ENCODE measurements around the gene SNX22. TPM values are rescaled to one million over a fixed set of nuclear protein-coding genes. Genes with fewer than 3 reads are reported as not detected.

SNX22 gene
- total and polyA plus RNA-seq, 2 of the 8 experiments (the other 6 are each of a cell fraction or from before 2014, with no cell fraction given) = 4.9 TPM

DNA sequence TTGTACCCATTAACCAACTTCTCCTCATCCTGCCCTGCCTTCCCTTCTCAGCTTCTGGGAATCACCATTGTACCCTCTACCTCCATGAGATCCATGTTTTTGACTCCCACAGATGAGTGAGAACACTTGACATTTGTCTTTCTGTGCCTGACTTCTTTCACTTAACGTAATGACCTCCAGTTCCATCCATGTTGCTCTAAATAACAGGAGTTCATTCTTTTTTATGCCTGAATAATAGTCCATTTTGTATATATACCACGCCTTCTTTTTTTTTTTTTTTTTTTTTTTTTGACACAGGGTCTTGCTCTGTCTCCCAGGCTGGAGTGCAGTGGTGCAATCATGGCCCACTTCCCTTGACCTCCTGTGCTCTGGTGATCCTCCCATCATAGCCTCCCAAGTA, 49.0 kb upstream of the SNX22 start (continued):
- TF ChIP-seq, protein P1, sequence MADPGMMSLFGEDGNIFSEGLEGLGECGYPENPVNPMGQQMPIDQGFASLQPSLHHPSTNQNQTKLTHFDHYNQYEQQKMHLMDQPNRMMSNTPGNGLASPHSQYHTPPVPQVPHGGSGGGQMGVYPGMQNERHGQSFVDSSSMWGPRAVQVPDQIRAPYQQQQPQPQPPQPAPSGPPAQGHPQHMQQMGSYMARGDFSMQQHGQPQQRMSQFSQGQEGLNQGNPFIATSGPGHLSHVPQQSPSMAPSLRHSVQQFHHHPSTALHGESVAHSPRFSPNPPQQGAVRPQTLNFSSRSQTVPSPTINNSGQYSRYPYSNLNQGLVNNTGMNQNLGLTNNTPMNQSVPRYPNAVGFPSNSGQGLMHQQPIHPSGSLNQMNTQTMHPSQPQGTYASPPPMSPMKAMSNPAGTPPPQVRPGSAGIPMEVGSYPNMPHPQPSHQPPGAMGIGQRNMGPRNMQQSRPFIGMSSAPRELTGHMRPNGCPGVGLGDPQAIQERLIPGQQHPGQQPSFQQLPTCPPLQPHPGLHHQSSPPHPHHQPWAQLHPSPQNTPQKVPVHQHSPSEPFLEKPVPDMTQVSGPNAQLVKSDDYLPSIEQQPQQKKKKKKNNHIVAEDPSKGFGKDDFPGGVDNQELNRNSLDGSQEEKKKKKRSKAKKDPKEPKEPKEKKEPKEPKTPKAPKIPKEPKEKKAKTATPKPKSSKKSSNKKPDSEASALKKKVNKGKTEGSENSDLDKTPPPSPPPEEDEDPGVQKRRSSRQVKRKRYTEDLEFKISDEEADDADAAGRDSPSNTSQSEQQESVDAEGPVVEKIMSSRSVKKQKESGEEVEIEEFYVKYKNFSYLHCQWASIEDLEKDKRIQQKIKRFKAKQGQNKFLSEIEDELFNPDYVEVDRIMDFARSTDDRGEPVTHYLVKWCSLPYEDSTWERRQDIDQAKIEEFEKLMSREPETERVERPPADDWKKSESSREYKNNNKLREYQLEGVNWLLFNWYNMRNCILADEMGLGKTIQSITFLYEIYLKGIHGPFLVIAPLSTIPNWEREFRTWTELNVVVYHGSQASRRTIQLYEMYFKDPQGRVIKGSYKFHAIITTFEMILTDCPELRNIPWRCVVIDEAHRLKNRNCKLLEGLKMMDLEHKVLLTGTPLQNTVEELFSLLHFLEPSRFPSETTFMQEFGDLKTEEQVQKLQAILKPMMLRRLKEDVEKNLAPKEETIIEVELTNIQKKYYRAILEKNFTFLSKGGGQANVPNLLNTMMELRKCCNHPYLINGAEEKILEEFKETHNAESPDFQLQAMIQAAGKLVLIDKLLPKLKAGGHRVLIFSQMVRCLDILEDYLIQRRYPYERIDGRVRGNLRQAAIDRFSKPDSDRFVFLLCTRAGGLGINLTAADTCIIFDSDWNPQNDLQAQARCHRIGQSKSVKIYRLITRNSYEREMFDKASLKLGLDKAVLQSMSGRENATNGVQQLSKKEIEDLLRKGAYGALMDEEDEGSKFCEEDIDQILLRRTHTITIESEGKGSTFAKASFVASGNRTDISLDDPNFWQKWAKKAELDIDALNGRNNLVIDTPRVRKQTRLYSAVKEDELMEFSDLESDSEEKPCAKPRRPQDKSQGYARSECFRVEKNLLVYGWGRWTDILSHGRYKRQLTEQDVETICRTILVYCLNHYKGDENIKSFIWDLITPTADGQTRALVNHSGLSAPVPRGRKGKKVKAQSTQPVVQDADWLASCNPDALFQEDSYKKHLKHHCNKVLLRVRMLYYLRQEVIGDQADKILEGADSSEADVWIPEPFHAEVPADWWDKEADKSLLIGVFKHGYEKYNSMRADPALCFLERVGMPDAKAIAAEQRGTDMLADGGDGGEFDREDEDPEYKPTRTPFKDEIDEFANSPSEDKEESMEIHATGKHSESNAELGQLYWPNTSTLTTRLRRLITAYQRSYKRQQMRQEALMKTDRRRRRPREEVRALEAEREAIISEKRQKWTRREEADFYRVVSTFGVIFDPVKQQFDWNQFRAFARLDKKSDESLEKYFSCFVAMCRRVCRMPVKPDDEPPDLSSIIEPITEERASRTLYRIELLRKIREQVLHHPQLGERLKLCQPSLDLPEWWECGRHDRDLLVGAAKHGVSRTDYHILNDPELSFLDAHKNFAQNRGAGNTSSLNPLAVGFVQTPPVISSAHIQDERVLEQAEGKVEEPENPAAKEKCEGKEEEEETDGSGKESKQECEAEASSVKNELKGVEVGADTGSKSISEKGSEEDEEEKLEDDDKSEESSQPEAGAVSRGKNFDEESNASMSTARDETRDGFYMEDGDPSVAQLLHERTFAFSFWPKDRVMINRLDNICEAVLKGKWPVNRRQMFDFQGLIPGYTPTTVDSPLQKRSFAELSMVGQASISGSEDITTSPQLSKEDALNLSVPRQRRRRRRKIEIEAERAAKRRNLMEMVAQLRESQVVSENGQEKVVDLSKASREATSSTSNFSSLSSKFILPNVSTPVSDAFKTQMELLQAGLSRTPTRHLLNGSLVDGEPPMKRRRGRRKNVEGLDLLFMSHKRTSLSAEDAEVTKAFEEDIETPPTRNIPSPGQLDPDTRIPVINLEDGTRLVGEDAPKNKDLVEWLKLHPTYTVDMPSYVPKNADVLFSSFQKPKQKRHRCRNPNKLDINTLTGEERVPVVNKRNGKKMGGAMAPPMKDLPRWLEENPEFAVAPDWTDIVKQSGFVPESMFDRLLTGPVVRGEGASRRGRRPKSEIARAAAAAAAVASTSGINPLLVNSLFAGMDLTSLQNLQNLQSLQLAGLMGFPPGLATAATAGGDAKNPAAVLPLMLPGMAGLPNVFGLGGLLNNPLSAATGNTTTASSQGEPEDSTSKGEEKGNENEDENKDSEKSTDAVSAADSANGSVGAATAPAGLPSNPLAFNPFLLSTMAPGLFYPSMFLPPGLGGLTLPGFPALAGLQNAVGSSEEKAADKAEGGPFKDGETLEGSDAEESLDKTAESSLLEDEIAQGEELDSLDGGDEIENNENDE (IDR thresholded peaks at IDR 0.05; ENCODE audit: insufficient replicate concordance, low read length) = no peak
- no peak for TF ChIP-seq RAD21 (IDR thresholded peaks at IDR 0.05 in 1 of 2, conservative IDR thresholded peaks at IDR 0.05 in 1 of 2; ENCODE audit: low read depth in 2 of 2, low read length in 2 of 2)
- TF ChIP-seq MAFK (IDR thresholded peaks at IDR 0.05; ENCODE audit: low read depth, low read length) = no peak
- no peak for TF ChIP-seq RBBP5 (IDR thresholded peaks at IDR 0.05; ENCODE audit: borderline replicate concordance, low read depth, low read length)
- no peak for TF ChIP-seq CHD1 (IDR thresholded peaks at IDR 0.05; ENCODE audit: low read depth, low read length)
- no peak for TF ChIP-seq KDM5A (IDR thresholded peaks at IDR 0.05; ENCODE audit: low read length)
- TF ChIP-seq TEAD4 (IDR thresholded peaks at IDR 0.05; ENCODE audit: low read depth, low read length) = no peak
- TF ChIP-seq KDM1A (IDR thresholded peaks at IDR 0.05; ENCODE audit: borderline replicate concordance, low read length) = no peak
- TF ChIP-seq BCL11A (IDR thresholded peaks at IDR 0.05; ENCODE audit: low read depth in 2 of 2, low read length in 2 of 2) = no peak
- TF ChIP-seq SIX5 (IDR thresholded peaks at IDR 0.05; ENCODE audit: low read depth, low read length) = no peak
- TF ChIP-seq POU5F1 (IDR thresholded peaks at IDR 0.05; ENCODE audit: low read depth, low read length) = no peak
- TF ChIP-seq JUND (IDR thresholded peaks at IDR 0.05; ENCODE audit: low read length) = no peak
- no peak for TF ChIP-seq ZNF274 (IDR thresholded peaks at IDR 0.05; ENCODE audit: borderline replicate concordance, extremely low read depth, low read length)
